GM19035 (cell line): ENCODE measurements around the gene KLHL35.
"Not testable (repeated sequence)": the region's sequence is repeated elsewhere in the genome, so short reads cannot be mapped to it uniquely, and the experiment has no call there.

Experiments used
- ATAC-seq: cut with Tn5 transposase; IDR thresholded peaks from one replicate; pipeline ENCODE4 v1.9.1; 2021; ENCODE audit not compliant: unreplicated experiment

The KLHL35 gene

DNA sequence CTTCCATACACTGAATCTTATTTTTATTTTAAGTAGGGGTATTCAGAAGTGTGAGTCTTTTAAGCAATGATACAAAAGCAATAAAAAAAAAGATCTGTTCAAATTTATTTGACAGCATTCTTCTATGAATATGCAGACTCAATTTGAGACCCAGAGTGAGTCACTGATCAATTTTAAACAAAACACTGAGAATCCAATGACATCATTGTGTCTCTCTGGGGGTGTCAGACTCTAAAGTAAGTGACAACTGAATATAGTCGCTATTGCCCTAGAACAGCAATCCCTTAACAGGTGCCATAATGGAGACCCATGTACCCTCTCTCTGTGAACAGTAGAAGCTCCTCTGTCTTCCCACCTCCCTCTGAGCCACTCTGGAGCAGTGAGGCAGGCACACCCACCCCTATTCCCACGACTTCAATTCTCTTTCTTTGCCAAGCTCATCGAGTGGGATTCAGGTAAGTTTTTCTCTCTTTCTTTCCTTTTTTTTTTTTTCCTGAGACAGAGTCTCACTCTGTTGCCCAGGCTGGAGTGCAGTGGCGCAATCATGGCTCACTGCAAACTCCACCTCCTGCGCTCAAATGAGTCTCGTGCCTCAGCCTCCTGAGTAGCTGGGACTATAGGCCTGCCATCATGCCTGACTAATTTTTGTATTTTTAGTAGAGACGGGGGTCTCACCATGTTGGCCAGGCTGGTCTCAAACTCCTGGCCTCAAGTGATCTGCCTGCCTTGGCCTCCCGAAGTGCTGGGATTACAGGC, 38.7 kb downstream of the KLHL35 start:
- ATAC-seq = no peak

DNA sequence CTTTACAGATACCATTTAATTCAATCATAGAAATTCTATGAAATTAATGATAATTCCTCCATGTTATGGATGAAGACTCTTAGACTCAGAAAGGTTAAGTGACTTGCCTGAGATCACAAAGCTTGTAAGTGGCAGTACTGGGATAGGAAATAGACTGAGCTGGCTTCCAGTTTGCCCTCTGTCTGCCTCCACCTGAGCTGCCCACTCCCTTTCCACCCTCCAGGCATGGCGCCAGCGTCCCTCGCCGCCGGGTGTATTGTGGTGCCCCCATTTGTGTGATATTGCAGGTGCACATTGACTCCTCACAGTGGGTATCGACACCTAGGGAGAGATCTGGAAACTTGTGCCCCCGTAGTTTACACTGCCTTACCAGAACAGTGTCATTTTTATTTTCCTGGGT, 43.1 kb downstream of the KLHL35 start:
- ATAC-seq = no peak

DNA sequence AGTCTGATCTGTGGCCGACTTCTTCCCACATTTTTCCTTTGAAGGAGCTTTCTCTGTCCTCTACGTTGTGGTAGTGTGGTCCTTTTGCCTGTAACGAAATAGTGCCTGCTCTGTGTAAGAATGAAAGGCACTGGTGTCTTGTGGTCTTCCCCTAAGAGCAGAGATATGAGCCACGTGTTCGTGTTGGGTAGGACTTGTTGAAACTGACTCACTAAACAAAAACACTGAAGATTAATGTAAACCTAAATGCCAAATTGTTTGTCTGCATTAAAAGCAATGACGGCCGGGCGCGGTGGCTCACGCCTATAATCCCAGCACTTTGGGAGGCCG, 43.8 kb downstream of the KLHL35 start:
- ATAC-seq = no peak

DNA sequence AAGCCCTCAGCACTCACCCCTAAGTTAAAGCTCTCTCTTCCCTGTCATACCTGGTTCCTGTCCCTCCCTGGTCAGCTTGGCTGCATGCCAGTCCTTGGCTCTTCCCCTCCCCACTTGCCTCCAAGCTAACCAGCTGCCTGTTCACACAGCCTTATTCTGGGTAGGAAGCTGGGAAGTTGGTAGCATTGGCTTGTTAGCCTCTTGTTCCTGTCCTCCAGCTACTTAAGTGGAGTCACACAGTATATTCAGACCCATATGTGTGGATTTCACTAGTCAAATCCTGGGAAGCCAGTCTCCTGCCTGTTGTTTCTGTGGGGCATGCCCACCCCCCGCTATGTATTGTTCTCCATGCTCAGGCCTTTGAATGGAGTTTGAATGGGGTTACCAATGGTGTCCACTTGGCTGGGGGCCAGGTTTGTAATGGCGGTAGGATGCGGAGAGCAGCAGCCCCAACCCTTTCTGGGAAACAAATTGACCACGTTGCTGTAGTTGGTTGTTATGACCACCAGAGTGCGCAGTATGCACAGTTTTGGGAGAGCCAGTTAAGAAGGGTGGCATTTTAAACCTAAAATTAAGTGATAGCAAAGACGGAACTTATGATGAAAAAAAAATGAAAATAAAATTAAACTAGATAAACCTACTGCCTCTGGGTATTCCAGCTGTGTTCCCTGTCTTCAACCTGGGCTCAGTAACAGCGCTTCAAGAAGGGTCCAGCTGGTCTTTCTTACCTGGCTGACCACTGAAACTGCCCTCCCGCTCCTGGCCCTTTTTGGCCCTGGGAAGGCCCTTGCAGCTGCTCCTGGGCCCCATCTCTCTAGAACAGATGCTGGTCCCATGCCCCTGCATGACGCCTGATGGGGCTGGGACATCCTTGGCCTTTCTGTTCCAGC, 44.4 kb downstream of the KLHL35 start:
- ATAC-seq = no peak

DNA sequence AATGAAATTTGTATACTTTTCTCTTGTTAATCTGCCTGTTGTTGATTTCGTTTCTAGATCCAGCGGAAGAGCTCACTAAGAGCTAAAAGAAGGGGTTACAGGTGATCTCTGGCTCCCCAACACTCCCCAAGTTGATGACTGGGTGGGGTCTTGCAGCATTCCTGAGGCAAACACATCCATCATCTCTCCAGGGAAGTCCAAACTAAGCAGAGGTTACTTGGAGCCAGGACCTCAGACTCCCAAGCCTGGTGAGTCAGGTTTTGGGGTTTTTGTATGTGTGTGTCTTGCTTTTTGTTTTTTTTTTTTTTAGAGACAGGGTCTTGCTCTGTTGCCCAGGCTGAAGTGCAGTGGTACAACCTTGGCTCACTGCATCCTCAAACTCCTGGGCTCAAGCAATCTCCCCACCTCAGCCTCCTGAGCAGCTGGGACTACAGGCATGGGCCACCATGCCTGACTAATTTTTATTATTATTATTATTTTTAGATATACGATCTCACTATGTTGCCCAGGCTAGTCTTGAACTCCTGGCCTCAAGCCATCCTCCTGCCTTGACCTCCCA, 45.2 kb downstream of the KLHL35 start:
- no peak for ATAC-seq

DNA sequence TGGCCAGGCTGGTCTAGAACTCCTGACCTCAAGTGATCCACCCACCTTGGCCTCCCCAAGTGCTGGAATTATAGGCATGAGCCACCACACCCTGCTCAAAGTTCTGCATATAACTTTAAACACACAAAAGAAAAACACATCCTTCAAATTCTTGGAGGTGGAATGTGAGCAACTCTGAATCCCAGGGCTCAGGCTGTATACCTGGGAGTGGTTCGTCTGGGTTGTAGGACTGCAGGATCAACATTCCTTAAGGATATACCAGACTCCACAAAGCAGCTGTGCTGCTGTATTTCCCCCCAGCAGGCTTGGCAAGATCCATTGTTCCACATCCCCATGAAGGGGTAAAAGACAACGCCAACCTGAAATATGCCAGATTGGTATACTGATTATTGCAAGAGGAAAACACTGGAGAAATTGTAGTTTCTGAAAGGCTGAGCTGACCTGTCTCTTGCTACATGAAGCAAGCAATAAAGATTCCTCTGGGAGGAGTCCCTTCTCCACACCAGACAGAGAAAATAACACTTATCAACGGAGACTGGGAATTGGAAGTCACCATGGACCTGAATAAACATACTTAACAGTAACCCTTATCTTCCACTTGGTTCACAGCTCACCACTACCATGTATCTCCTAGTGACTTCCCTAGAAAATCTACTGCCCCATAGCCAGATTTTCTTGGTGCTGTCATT, 45.9 kb downstream of the KLHL35 start:
- ATAC-seq = no peak

DNA sequence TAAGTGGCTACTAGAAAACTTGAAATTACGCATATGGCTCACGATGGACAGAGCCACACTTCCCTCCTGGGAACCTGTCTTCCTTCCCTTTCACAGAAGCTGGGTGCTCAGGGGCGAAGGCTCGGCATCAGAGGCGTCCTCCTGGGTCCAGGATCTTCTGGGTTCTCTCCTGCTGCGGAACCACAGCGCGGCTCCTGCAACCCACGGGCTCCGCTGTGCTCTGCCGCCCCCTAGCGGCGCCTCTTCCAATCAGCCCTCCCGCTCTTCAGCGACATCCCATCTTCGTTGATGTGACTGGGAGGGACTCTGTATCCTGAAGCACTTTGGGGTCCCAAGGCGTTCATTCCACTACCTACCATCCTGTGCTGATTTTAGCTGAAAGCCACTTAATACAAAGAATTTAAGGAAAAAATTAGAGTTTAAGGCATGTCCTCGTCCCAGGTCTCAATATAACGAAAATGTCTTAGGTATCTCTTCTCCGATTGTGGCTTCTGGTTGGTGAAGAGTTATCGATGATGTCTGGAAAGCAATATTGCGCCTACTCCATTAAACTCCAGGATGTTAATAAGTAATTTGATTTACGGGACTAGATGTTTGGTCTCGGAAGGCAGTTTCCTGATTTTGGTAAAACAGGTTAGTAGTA, 48.4 kb downstream of the KLHL35 start:
- ATAC-seq = no peak

DNA sequence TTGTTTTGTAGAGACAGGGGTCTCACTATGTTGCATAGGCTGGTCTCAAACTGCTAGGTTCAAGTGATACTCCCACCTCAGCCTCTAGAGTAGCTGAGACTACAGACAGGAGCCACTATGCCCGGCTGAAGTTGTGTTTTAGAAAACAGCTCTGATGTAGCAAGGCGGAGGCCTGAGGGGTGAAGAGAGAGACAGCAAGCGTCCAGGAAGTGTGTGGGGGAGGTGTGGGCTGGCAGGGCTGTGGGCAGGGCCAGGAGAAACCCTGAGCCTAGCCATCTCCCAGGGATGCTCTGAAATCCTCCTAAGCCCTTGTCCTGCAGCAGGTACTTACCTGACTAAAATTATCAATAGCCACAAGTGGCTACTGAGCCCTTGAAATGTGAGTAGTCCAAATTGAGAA, 49.8 kb downstream of the KLHL35 start:
- ATAC-seq = no peak

DNA sequence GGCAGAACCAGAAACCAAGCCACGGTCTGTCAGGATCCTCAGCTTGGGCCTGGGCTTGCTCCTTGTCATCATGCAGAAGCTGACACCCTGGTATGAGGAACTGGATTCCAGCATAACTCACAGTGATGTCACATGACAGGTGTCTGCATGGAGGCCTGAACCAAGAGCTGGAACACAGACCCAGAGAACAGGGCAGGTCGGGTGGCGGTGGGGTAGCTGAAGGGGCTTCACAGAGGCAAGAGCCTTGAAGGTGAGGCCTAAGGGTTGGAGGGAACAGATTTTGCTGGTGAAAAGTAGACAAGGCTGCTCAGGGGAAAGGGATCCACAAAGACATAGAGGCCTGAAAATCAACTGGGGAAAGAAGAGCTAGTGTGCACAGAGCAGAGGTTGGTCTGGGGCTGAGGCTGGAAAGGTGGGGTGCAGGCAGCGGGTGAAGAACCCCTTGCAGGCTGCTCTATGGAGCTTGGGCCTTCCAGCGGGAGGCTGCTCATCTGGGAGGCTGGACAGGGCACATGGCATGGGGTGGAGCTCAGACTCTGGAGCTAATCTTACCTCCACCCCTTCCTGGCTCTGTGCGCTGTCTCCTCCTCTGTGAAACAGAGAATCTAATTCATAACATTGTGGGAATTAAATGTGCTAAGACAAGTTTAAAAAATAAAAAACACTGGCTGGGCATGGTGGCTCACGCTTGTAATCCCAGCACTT, 52.1 kb downstream of the KLHL35 start:
- no peak for ATAC-seq

DNA sequence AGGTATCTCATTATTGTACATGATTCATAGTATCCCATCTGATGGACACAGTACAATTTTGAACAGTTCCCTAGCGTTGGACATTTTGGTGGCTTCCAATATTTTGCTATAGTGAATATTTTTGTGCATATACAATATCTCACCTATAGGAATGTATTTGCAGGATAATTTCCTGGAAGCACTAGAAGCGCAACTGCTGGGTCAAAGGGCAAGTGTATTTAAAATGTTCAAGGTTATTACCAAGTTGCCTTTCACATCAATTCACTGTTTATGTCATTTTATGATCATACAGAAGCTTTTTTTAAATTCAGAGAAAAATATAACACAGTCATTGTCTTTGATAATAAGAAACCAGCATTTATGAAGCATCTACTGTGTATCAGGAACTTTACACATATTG, 52.8 kb downstream of the KLHL35 start:
- no peak for ATAC-seq

DNA sequence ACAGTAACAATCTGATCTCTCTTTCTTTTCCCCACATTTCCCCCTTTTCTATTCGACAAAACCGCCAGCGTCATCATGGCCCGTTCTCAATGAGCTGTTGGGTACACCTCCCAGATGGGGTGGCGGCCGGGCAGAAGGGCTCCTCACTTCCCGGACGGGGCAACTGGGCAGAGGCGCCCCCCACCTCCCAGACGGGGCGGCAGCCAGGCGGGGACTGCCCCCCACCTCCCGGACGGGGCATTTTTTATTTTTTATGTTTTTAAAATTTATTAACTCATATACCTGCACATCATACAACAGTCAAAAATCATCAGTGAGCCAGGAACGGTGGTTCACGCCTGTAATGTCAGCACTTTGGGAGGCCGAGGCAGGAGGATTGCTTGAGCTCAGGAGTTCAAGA, 54.2 kb downstream of the KLHL35 start:
- ATAC-seq = not testable (repeated sequence)

DNA sequence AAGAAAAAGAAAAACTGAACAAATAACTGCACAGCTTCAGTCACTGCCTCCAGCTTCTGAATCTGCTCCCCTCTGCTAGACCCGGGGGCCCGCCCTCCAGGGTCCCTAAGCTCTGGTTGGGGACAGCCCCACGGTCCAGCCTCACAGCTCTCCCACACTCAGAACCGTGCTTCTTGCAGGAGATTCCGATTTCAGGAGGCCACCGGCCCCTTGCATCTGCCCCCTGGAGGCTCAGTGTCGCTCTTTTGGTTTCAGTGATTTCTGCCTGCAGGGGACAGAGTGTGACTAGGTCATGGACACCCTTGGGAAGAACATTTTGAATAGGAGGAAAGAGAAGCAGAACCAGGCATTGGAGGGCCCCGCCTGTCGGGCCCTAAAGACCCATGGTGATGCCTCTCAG, 56.8 kb downstream of the KLHL35 start:
- no peak for ATAC-seq

DNA sequence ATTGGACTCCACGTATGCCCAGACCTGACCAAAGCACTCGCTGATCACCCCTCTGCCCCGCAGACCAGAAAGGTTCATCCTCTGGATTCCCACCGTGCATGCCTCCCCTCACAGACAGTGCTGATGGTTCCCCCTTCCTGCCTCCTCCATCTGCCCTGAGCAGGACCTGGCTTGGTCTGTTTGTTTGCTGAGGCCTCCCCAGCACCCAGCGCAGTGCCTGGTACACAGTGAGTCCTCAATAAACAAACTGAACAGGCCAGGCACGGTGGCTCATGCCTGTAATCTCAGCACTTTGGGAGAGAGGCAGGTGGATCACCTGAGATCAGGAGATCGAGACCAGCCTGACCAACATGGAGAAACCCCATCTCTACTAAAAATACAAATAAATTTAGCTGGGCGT, 57.4 kb downstream of the KLHL35 start:
- ATAC-seq = no peak

DNA sequence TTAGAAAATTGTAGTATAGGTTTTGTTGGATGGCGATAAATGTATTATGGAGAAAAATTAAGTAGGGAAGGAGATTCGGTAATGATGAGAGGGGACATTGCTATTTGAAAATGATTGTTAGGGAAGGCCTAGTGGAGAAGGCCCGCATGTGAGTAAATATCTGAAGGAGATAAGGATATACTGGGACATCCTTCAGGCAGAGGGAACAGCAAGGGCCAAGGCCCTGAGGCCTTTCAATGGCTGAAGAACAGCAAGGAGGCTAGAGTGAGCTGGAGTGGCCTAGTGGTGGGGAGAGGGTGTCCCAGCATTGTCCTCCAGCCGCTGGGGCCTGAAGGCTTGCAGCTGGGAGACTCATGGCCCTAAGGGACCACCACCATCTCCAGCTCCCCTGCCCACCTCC, 58.4 kb downstream of the KLHL35 start:
- ATAC-seq = no peak

DNA sequence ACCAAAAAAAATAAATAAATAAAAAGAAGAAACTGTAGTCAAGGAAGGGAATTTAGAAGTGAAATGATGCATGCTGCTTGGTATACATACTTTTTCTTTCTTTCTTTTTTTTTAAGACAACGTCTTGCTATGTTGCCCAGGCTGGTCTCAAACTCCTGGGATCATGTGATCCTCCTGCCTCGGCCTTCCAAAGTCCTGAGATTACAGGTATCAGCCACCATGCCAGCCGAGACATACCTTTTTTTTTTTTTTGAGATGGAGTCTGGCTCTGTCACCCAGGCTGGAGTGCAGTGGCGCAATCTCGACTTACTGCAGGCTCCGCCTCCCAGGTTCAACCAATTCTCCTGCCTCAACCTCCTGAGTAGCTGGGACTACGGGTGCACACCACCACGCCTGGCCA, 59.8 kb downstream of the KLHL35 start:
- no peak for ATAC-seq
